Right ventricle myocardium superior (tissue), 1 donor: ENCODE data around the gene SLC16A7. TPM values are rescaled to one million over a fixed set of nuclear protein-coding genes. Genes with fewer than 3 reads are reported as not detected.
"Not testable (repeated sequence)": the region's sequence is repeated elsewhere in the genome, so short reads cannot be mapped to it uniquely, and the experiment has no call there.

Source experiments
- ATAC-seq: fragments of 200-7000 bp; cut with Tn5 transposase; one replicate; pipeline ENCODE4 v1.9.1; 2020; ENCODE audit warnings: mild to moderate bottlenecking; ENCODE audit not compliant: poor library complexity
- DNase-seq: peaks from one replicate; pipeline ENCODE4 v3.0.0-alpha.2; 2020
- intact Hi-C: fragments of 100-400 bp; cut with DNase I; formaldehyde crosslinking; loops from one replicate; pipeline ENCODE4 v1.11.2; 2022
- long read RNA-seq: library from polyadenylated mRNA; unstranded; transcript quantifications from one replicate; pipeline ENCODE4 v2.0.0, GENCODE V29; 2021
- total RNA-seq: library from RNA; stranded (reverse); fragmentation: NEBNext Ultra II Directional; extraction: Animal tissue kit (Norgen Biotek cat#: 25700); gene quantifications from one replicate; pipeline ENCODE4 v1.2.1, GENCODE V29; 2021
- donor health status: DM: no; HTN: yes; CAD: no; lungs with severe emphysema.

The SLC16A7 gene
- 108 TPM for total RNA-seq
- long read RNA-seq, transcript SLC16A7-206 (5 exons, 1,603 nt): major isoform, 6 of 25 reads
- long read RNA-seq, partial matches to known transcripts: 0 of 25 reads
- long read RNA-seq, other reads (novel, unspliced or antisense): 17 of 25 reads

DNA sequence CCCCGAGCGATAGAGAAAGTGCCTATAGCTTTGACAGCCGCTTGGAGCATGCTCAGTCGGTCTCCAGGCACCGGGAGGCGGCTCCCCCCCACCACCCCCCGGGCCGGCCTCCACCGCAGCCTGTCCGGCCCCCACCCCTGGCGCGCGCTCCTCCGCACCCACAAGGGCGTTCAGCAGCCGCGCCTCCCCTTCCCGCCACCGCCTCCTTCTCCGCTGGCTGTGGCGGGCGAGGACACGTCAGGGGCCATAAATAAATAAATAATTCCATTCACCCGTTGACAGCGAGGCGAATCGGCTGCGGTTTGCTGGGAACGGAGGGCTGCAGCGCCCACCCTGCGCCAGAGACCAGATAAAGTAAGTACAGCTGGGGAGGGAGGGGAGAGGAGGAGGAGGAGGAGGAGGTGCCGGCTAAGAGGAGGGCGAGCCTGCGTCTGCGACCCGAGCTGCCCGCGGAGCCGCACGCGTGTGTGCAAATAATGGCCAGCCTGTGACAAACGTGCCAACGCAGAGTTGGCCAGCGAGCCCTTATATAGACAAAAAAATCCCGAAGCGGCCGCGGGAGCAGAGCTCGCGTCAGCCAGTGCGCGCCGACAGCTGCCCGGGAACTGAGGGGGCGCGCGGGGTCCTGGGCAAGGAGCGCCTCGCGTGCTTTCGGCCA, at the start of gene SLC16A7:
TSS of gene SLC16A7 (plus strand) at position 147 of the 658 bp plus-strand sequence. CDS start 108,773 bp downstream, outside the sequence.
- intact Hi-C loops: loop anchor here (10.0 kb wide), 1 partner anchor 179 kb away; no protein-coding TSS in a partner anchor
- peak; percentile 87 for ATAC-seq
- peak; percentile 94 for DNase-seq

DNA sequence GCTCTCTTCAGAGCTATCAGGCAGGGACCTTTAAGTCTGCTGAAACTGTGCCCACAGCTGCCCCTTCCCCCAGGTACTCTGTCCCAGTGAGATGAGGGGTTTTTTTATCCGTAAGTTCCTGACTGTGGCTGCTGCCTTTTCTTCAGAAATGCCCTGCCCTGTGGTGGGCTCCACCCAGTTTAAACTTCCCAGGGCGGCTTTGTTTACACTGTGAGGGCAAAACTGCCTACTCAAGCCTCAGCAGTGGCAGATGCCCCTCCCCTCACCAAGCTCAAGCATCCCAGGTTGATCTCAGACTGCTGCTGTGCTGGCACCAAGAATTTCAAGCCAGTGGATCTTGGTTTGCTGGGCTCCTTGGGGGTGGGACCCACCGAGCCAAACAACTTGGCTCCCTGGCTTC, 46.9 kb upstream of the SLC16A7 start:
- intact Hi-C loops: no loop called here
- no peak for ATAC-seq
- no peak for DNase-seq

GRCh38 chr12:59559696-59560095, 36.1 kb upstream of the SLC16A7 start:
- intact Hi-C loops: no loop called here
- no peak for ATAC-seq
- DNase-seq: no peak

- ATAC-seq (no peak), DNase-seq (no peak)
- intact Hi-C loops: no loop called here
Measured at GRCh38 chr12:59570145-59570544, 25.7 kb upstream of the SLC16A7 start.

DNA sequence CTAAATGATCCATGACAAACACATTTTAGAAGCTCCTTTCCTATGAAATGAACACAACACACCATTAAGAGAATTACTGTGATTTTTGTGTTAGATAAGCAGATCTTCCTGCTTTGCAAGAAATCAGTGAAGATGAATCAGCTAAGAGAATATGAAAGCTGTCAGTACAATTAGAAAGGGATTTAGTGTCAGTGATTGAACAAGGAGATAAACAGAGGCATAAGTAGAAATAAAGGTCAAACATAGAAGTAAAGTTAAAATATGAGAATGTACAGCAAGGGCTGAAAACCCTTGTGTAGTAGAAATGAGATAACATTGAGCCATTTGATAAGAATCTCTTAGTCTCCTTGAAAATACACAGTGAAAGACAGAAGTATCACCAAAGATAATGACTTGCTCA, 21.4 kb upstream of the SLC16A7 start:
- intact Hi-C loops: no loop called here
- ATAC-seq (no peak), DNase-seq (no peak)

GRCh38 chr12:59575826-59576225, 20.0 kb upstream of the SLC16A7 start:
- no peak for ATAC-seq
- intact Hi-C loops: no loop called here
- no peak for DNase-seq

GRCh38 chr12:59578254-59578653, 17.6 kb upstream of the SLC16A7 start:
- DNase-seq: no peak
- intact Hi-C loops: no loop called here
- ATAC-seq: no peak

DNA sequence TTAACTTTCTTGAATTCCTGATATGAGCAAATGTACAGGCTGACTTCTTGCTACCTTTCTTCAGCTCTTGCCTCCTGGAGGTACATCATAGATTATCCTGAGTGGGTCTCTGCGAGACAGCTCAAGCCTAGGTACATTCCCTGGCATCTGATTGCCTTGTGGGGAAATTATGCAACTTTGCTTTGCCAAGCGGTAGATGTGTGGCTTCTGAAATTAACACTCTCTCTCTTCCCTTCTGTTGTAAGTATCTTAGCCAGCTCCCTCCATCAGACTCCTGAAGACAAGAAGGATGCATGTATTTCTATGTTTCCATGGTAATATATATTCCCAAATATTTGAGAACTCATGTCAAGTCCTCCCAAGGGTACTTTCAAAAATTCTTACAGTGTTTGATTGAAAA, 16.2 kb upstream of the SLC16A7 start:
- intact Hi-C loops: no loop called here
- no peak for ATAC-seq
- DNase-seq: no peak

DNA sequence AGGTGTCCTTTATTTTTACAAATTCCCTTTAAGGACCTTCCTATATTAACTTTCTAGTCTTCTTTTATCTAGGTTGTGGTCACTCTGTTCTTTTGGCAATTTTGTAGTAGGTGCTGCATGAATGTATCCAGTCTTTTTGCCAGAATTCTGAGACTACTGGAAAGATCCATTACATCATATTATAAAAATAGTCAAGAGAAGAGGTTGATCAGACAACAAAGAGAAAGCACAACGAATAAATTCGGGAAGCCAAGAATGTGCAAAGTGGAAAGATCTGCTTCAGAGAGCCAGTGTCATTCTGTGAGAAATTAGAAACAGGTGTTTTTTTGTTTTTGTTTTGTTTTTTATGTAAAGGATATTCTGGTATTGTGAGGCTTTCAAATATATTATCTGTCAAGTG, 15.8 kb upstream of the SLC16A7 start:
- intact Hi-C loops: no loop called here
- ATAC-seq: no peak
- DNase-seq: no peak

- DNase-seq (no peak), ATAC-seq (no peak)
- intact Hi-C loops: no loop called here
Measured at GRCh38 chr12:59583003-59583712, 12.7 kb upstream of the SLC16A7 start.

GRCh38 chr12:59587710-59588109, 8.1 kb upstream of the SLC16A7 start:
- ATAC-seq (no peak), DNase-seq (no peak)
- intact Hi-C loops: no loop called here

GRCh38 chr12:59593761-59594160, 2.1 kb upstream of the SLC16A7 start:
- no peak for ATAC-seq
- intact Hi-C loops: loop anchor here (10.0 kb wide), 1 partner anchor 181 kb away; no protein-coding TSS in a partner anchor
- no peak for DNase-seq

GRCh38 chr12:59594943-59595500, 807 bp upstream of the SLC16A7 start:
- no peak for DNase-seq
- intact Hi-C loops: loop anchor here (10.0 kb wide), 1 partner anchor 180 kb away; no protein-coding TSS in a partner anchor
- ATAC-seq: no peak

DNA sequence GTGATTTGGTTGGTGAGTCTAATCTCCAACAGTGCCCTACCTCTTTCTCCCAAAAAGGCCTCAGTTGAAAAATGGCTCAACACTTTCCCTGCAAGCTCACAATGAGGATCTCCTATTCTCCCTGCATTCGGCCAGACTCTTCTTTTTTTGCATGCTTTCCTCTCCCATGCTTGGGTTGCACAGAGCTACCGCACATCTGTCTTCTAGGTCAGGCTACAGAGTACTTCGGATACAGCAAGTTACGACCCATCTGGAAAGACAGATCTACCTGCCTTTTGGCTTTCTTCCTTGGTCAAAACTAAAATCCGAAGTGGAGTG, 305 bp upstream of the SLC16A7 start:
- DNase-seq (no peak), ATAC-seq (no peak)
- intact Hi-C loops: loop anchor here (10.0 kb wide), 1 partner anchor 179 kb away; no protein-coding TSS in a partner anchor

DNA sequence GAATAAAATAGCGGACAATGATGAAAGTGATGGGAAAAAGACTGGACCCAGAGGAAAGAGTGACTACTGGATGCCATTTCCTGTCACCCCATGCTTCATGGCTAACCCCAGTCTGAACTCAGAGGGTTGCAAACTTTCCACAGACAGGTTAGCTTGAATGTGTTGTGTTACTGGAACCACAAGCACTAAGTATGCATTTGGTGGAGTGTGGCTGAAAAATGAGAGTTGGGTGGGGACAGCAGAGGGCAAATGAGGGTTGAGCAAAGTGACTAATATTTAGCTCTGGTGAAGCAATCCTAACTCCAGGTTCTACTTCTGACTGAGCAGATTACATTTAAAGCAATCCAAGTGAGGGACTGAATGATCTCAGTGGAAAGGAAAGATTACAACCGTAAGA, 1.6 kb downstream of the SLC16A7 start:
- intact Hi-C loops: loop anchor here (10.0 kb wide), 1 partner anchor 177 kb away; no protein-coding TSS in a partner anchor
- ATAC-seq: peak; percentile 62
- no peak for DNase-seq

GRCh38 chr12:59600171-59600570, 4.3 kb downstream of the SLC16A7 start:
- no peak for ATAC-seq

DNA sequence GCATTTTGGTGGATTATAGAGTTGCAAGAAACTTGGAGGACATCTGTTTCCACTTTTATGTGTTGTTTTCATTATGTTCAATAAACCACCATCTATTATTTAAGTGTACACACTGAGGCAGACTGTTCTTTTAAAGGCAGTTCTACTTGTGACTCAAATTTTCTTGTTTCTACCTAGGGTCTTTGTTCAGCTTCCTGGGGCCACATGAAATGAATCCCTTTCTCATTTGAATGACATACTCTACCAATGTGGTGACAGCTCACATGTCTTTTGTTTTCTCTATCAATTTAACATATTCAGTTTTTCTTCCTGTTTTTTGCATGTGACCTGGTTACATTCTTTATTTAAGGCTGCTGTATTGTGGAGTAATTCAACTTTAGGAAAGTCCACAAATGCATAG, 7.9 kb downstream of the SLC16A7 start:
- ATAC-seq (no peak), DNase-seq (no peak)
- intact Hi-C loops: no loop called here

More at GRCh38 chr12:59600171-59600570, 4.3 kb downstream of the SLC16A7 start:
- intact Hi-C loops: no loop called here
- no peak for DNase-seq

DNA sequence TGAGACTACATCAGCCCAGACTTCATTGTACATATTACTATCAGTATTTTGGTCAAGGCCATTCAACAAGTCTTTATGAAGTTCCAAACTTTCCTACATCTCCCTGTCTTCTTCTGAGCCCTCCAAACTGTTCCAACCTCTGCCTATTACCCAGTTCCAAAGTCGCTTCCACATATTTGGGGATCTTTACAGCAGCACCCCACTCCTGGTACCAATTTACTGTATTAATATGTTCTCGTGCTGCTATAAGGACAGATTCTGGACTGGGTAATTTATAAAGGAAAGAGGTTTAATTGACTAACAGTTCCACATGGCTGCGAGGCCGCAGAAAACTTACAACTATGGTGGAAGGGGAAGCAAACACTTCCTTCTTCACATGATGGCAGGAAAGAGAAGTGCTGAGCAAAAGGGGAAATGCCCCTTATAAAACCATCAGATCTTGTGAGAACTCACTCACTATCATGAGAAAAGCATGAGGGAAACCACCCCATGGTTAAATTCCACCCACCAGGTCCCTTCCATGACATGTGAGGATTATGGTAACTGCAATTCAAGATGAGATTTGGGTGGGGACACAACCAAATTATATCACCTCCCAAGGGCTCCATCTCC, 17.1 kb downstream of the SLC16A7 start:
- ATAC-seq, intact Hi-C loops: not testable (repeated sequence)

More for the DNA sequence above, 17.1 kb downstream of the SLC16A7 start:
- DNase-seq: not testable (repeated sequence)
